ENCODE measurements around the gene OGA. TPM values are rescaled to one million over a fixed set of nuclear protein-coding genes. Genes with fewer than 3 reads are reported as not detected.
A peak's percentile ranks its signal among the peaks of the same experiment; 100 is the strongest.

OGA gene
- total and polyA plus RNA-seq, 2 donors (not counting 3 experiments of a cell fraction or from before 2014, with no cell fraction given) = 30.8 to 118 TPM

- Histone ChIP-seq H3K4me3 (replicated peaks in 1 of 3; ENCODE audit: insufficient read depth in 1 of 3, low read depth in 1 of 3, low read length in 3 of 3) (peak overlapping the region; percentile 82 to 99 (median 90)), H3K79me2 (ENCODE audit: control insufficient read depth, insufficient read depth, low read length) (peaks cover 68% of the 10 kb centered on the region), H3K27ac (ENCODE audit: insufficient read depth, low read depth, low read length) (peak overlapping the region; percentile 35), H3K9me1 (replicated peaks; ENCODE audit: control insufficient read depth, extremely low read depth, insufficient read depth, low read length) (no peaks in the 10 kb centered on the region), H3K4me2 (ENCODE audit: insufficient read depth, low read length) (peak overlapping the region; percentile 90), H3K4me1 (ENCODE audit: control insufficient read depth, extremely low read depth, insufficient read depth, low read length) (peaks cover 19% of the 10 kb centered on the region), H3K36me3 (ENCODE audit: control insufficient read depth in 2 of 2, extremely low read depth in 1 of 2, insufficient read depth in 2 of 2, low read length in 2 of 2) (peaks cover 5 to 6% of the 10 kb centered on the region in 2 experiments), H4K20me1 (replicated peaks; ENCODE audit: control insufficient read depth, extremely low read depth, insufficient read depth, low read length) (peaks cover 29% of the 10 kb centered on the region), H3K27me3 (ENCODE audit: control insufficient read depth in 2 of 2, insufficient read depth in 2 of 2, low read length in 2 of 2) (no peaks in the 10 kb centered on the region), H3K9ac (replicated peaks; ENCODE audit: extremely low read depth, insufficient read depth, low read length) (peak overlapping the region; percentile 91), H3K9me3 (replicated peaks; ENCODE audit: control insufficient read depth, insufficient read depth, low read length) (no peaks in the 10 kb centered on the region), H2AFZ (ENCODE audit: low read depth, low read length) (no peak overlapping the region)
- TF ChIP-seq GATA2 (IDR thresholded peaks at IDR 0.05; ENCODE audit: insufficient read depth, insufficient read length, low read depth, low read length) = no peak
- no peak for FAIRE-seq
- ChIA-PET CTCF (interaction anchor here (0.7 to 5.4 kb wide), 5 partner anchors 19 to 257 kb away, joined by 3 to 39 read pairs (median 5); no protein-coding TSS in a partner anchor), POLR2A (no interaction called here)
- intact Hi-C loops (cut with micrococcal nuclease) (loop anchor here (5.0 kb wide), 1 partner anchor 34 kb away; the partner anchor contains the start of gene NPM3), dilution Hi-C loops (cut with MboI; ENCODE audit: extremely low pct_ligation_motif_present, low sequenced_read_pairs) (no loop called here)
- no TSS peak for BruUV-seq (replicated peaks)
- DNase-seq (ENCODE audit: low read depth, low spot score) = no peak
Observed at GRCh38 chr10:101816376-101816775, 1.9 kb downstream of the OGA start.

GRCh38 chr10:101814466-101815071, 3.7 kb downstream of the OGA start:
- no peak for TF ChIP-seq JUN (IDR thresholded peaks at IDR 0.05; ENCODE audit: borderline replicate concordance, insufficient read depth, insufficient read length, low read depth)
- no peak for TF ChIP-seq FOS (IDR thresholded peaks at IDR 0.05; ENCODE audit: borderline replicate concordance, insufficient read depth, low read length)
- no peak for TF ChIP-seq GATA2 (IDR thresholded peaks at IDR 0.05; ENCODE audit: insufficient read depth, insufficient read length, low read depth, low read length)
- no peak for TF ChIP-seq MYC (IDR thresholded peaks at IDR 0.05; ENCODE audit: low read depth, low read length)
- TF ChIP-seq CTCF (IDR thresholded peaks at IDR 0.05; ENCODE audit: extremely low read depth in 1 of 2, insufficient read depth in 1 of 2, low read depth in 1 of 2, low read length in 2 of 2) = no peak
- TF ChIP-seq EZH2 (IDR thresholded peaks at IDR 0.05; ENCODE audit: borderline replicate concordance, low read depth, low read length, severe bottlenecking) = no peak
- TF ChIP-seq POLR2AphosphoS5 (IDR thresholded peaks at IDR 0.05; ENCODE audit: insufficient read depth, low read depth, low read length) = no peak
- no peak for TF ChIP-seq POLR2A (IDR thresholded peaks at IDR 0.05; ENCODE audit: low read depth, low read length)
- TF ChIP-seq MAX (IDR thresholded peaks at IDR 0.05; ENCODE audit: insufficient read depth, insufficient read length) = no peak
- Histone ChIP-seq H3K79me2 (ENCODE audit: control insufficient read depth, insufficient read depth, low read length) (peaks cover 82% of the 10 kb centered on the region), H3K4me3 (replicated peaks in 1 of 3; ENCODE audit: insufficient read depth in 1 of 3, low read depth in 1 of 3, low read length in 3 of 3) (peak overlapping the region in 2 of 3 experiments; percentile 82 to 99), H3K9me3 (replicated peaks; ENCODE audit: control insufficient read depth, insufficient read depth, low read length) (no peaks in the 10 kb centered on the region), H3K27ac (ENCODE audit: insufficient read depth, low read depth, low read length) (no peak overlapping the region), H3K27me3 (ENCODE audit: control insufficient read depth in 2 of 2, insufficient read depth in 2 of 2, low read length in 2 of 2) (no peaks in the 10 kb centered on the region), H3K4me1 (ENCODE audit: control insufficient read depth, extremely low read depth, insufficient read depth, low read length) (peaks cover 19% of the 10 kb centered on the region), H3K36me3 (ENCODE audit: control insufficient read depth in 2 of 2, extremely low read depth in 1 of 2, insufficient read depth in 2 of 2, low read length in 2 of 2) (peaks cover 11% of the 10 kb centered on the region in 2 experiments), H2AFZ (ENCODE audit: low read depth, low read length) (no peak overlapping the region), H3K9me1 (replicated peaks; ENCODE audit: control insufficient read depth, extremely low read depth, insufficient read depth, low read length) (no peaks in the 10 kb centered on the region), H3K4me2 (ENCODE audit: insufficient read depth, low read length) (peak overlapping the region; percentile 90), H4K20me1 (replicated peaks; ENCODE audit: control insufficient read depth, extremely low read depth, insufficient read depth, low read length) (peaks cover 33% of the 10 kb centered on the region), H3K9ac (replicated peaks; ENCODE audit: extremely low read depth, insufficient read depth, low read length) (peak overlapping the region; percentile 14)
- intact Hi-C loops (cut with micrococcal nuclease) (loop anchor here (5.0 kb wide), 1 partner anchor 32 kb away; the partner anchor contains the start of gene NPM3), dilution Hi-C loops (cut with MboI; ENCODE audit: extremely low pct_ligation_motif_present, low sequenced_read_pairs) (no loop called here)
- ChIA-PET CTCF (interaction anchor here (1.2 to 2.1 kb wide), 4 partner anchors 11 to 195 kb away, joined by 3 to 8 read pairs (median 4); no protein-coding TSS in a partner anchor), POLR2A (interaction anchor here (0.5 kb wide), 1 partner anchor 11 kb away, joined by 5 read pairs; no protein-coding TSS in a partner anchor)
- FAIRE-seq (peak; percentile 18), DNase-seq (ENCODE audit: low read depth, low spot score) (no peak)
- BruUV-seq (replicated peaks) = no TSS peak
